Fibroblast of the conjunctiva (primary cell): ENCODE results near the gene MICAL3.

Source experiments
- DNase-seq: peaks from one replicate; pipeline ENCODE4 v3.0.0-alpha.2; 2010; ENCODE audit warnings: low read depth

Gene MICAL3

DNA sequence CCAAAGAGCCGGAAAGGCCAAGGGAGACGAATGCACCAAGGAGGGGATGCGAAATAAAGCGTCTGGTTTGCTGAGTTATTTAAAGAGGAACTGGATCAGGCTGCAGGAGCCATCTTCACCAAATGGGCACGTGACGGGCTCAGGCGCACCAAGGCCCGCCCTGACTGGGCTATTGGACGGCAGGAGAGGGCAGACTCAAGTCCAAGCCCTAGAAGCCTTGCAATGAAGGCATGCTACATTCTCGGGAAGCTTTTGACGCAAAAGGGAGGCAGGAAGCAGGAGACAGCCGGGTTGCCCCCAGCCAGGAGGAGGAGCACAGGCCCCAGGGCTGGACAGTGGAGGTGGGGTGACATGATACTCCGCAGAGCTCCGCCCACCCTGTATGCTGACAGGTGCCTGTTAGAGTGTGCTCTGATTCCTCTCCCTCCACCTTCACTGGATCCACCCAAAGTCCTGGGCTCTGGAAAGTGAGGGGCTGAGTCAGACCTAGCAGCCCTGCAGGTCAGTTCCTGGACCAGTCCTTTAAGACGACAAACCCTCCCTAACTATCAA is 208.6 kb downstream of the MICAL3 start:
- DNase-seq, result no peak

DNA sequence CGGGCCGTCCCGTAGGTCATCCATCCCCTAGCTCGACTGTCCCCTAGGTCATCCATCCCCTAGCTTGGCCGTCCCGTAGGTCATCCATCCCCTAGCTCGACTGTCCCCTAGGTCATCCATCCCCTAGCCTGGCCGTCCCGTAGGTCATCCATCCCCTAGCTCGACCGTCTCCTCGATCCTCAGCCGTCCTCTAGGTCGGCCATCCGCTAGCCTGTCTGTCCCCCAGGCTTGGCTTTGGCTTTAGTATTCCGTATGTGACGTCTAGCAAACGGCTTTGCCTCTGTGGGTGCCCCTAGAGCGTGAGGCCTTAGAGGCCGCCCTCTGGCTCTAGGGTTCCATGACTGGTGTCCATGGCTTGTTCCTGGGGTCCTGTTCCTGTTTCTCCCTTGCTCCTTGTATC is 209.5 kb downstream of the MICAL3 start:
- DNase-seq, result no peak

DNA sequence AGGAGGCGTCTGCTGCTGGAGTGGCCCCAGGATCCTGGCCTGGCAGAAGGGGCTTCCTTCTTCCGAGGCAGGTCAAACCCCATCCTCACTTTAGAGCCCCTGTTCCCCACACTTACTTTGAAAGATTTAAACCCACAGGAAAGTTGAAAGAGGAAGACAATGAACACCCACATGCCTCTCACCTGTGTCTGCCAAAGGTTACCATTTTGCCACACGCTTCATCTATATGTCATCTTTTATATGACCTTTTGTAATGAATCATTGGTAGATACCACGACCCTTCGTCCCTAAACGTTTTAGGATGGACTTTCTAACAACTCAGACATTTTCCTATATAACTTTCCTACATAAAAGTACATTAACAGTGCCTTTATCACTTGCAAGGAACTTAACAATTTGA is 210.3 kb downstream of the MICAL3 start:
- DNase-seq, result no peak

DNA sequence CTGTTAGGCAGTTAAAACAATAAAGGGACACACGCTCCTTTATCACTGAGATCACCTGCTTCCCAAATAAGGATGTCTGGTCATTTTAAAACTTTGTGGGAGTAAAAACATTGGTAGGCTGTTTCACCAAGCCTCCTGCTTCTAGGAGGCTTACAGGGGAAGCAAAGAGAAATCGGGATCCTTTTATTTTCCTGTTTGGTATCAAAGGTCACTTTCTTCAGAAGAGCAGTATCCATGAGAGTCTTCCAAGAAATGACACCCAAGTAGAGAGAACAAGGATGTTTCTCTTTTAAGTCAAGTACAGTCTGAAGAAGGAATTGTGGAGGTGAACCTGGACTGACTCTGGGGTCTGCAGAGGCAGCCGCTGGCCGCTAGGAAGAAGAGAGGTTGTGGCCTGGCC is 213.2 kb downstream of the MICAL3 start:
- DNase-seq, result no peak

DNA sequence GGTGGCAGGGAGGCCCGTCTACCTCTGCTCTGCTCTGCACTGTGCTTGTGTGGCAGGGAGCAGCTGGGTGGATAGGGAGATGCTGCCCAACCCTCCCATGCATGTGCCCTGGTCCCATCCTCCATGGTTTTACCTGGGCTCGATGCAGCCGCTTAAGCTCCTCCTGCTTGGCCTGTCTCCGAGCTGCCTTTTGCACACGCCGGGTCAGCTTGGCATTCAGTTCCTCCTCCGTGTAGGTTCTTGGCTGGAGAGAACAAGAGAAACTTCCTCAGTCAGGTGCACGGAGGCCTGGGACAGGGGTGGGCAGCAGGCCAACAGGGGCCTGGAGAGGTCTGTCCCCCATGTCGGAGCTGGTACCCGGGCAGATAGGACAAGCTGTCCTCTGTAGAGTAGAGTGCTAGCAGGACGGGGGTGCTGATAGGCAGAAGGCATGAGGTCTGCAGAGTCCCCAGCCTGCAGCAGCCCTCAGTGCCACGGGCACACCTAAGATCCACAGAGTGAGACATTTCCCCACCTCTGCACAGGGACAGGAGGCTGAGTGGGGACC is 213.7 kb downstream of the MICAL3 start:
- no peak for DNase-seq

DNA sequence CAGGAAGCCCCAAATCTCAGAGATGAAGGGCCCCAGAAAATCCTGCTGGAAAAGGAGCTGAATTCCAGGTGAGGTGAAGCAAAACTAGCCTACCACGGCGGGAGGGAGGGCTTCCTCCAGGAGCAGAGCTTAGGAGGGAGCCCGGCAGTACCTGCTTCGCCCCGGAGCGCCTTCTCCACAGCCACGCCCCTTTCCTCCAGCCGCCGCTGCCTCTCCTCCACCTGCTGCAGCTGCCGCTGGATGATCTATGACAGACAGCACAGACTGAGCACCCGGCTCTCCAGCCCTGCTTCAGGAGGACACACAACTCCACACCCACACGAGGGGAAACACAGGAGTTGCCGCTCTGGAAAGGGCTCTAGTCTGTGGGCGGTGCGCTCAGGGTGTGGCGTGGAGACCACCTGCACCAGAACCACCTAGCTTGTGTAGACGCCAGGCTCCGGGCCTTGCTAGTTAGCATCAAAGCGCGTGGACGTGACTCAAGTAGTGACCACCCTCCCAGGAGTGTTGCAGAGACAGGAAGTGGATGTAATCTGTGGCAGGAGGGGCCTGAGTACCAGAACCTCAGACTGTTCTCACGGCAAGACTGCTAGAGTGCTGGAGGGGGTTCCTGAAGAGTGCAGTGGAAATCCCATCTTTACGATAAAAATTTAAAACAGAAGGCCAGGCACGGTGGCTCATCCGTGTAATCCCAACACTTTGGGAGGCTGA is 215.5 kb downstream of the MICAL3 start:
- no peak for DNase-seq

DNA sequence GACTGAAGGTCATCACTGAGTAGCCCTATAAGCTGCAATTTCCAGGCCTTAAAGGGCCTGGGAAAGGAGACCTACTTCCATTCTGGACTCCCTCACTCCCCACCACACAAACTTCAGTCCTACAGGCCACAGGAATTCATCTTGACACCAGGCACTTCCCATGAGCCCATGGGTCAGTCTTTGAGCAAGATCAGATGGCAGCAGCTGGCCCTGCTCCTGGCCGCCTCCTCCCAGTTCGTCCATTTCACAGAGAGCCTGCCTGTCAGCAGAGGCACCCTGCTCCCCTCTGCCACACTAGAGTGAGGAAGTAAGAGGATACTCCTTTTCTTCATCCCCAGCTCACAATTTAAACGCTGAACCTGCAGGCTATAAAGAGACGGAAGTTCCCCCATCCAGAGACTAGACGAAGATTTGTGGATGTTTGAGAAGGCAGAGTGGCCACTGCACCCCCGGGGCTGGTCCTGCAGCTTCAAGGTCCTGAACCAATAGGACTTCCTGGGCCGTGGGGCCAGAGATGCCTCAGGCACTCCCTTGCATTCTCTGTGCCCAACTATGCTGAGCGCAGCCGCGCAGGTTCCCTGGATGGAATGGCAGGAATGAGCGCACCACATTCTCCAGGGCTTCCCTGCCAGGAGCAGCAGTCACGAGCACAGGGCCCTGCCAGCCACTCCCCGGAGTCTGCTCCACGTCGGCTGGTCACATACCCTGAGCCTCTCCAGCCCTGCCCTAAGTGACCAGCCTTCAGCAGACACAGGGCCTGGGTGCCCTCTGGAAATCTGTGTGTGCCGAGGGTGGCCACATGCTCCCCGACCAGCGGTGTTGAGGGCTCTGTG is 216.6 kb downstream of the MICAL3 start:
- DNase-seq, result no peak

DNA sequence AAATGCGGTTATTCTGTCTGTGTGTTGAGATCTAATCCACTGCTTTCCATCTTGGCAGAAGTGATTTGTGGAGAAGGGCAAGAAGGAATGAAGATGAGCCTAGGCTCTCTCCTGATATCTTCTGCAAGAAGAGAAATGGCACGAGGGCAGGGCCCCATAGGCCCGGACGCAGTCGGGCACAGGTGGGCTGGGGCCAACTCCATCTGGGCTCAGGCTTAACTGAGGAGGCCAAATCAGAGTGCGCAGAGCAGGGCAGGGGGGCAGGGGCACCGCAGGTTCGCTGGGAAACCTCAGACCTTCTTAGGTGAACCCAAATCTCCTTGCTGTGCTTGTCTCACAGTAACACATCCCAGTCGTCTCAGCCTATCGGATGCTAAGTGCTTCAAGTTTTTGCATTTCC is 217.3 kb downstream of the MICAL3 start:
- no peak for DNase-seq

DNA sequence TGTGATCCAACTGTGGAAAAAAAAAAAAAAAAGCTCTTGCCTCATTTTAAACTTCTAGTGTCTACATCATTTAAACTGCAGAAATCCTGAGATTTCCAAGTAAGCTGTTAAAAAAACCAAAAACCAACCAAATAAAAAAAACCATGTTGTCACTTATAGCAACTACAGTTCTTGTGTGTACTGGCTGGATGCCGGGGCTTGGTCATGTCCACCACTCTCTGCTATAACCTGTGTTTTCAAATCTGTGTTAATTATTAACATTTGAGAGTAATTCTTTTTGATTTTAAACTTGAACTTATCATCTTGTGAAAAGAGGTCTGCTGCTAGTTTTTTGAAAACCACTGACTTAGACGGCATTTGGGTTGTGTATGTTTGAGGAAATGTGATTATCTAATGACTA is 217.9 kb downstream of the MICAL3 start:
- DNase-seq, result no peak

DNA sequence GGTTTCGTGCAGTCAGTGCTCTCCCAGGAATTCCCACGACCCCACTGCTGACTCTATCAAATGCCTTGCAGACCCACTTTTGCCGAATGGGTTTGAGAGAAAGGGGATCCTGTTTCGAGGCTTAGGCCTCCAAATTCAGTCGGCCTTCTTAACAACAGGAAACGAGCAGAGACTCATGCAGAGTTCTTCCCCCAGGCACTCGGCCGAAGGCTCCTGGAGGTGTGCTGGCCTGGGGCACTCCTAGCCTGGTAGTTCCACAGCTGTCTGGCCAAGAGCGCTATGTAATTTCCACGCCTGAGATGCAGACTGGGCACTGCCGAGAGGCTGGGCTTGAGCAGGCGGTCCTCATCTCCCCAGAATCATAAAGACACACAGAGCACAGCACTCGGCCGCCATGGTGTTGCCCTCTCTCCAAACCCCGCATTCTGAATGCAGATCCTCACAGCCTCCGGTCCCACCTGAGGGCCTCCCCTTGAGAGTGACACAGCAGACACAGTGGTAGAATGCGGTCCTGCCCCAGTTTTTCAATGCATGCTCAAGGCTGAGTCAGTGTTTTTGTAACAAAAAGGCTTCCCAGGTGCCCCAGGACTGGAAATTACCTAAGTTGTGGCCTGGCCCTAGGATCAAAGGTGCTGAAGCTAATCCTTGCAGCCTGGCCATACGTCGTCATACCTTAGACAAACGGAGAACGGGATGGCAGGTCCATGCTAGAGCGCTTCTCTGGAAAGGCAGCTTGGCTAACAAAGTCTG is 219.9 kb downstream of the MICAL3 start:
- no peak for DNase-seq

DNA sequence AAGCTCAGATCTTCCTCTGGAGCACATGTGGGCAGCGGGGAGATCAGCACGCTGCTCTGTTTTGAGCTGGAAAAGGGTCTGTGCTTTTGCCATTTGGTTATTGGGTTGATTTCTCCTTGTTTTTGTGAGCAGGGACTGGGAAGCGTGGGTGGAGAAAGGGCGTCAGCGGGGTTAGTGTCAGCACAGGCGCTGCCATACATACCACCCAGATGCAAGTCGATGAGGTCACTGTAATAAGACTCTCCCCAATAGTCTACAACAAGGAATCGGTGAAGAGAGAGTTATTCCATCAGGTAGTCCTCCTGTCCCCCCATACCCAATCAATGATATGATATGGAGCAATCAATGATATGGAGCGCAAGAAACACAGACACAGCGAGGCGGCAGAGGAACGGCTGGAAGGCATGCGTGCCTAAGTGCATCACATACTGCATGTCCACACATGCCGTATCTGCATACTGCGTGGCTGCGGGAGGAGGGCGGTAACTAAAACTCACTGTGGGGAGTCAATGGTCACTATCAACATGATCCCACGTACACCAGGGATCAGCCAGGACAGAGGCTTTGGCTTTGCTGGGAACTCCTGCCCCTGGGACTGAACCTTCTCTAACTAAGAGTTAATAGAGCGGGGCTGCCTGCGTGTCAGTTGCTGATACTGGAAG is 220.6 kb downstream of the MICAL3 start:
- no peak for DNase-seq

DNA sequence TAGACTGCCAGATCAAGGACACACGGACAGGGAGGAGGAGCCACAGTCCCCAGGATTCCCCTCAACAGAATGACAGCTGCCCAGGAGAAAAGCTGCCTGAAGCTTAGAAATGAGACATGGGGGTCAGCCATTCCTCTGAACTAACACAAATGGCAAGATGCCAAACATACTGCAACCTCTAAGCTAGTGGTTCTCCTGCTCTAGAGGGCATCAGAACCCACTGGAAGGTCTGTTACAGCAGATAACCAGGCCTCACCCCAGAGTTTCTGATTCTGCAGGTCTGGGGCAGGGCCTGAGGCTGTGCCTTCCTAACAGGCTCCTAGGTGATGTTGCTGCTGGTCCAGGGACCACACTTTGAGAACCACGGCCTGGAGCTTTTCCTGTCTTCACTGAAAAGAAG is 221.5 kb downstream of the MICAL3 start:
- no peak for DNase-seq

DNA sequence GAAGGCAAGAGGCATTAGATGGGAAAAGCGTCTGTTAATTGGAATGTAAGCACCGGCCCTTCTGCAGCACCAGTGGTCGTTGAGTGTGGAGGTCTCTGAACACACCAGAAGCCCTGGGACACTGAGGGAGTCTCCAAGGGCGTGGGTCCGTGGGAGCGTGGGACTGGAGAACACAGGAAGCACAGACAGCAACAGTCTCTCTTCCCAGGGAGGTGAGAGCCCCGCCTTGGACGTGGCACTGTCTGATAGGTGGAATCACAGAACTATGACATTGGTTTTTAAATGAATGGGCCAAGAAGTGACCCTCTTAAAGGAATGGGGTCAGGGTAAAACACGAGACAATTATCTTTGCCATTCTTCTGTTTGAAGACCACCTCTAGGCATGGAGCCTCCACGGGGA is 221.9 kb downstream of the MICAL3 start:
- no peak for DNase-seq

DNA sequence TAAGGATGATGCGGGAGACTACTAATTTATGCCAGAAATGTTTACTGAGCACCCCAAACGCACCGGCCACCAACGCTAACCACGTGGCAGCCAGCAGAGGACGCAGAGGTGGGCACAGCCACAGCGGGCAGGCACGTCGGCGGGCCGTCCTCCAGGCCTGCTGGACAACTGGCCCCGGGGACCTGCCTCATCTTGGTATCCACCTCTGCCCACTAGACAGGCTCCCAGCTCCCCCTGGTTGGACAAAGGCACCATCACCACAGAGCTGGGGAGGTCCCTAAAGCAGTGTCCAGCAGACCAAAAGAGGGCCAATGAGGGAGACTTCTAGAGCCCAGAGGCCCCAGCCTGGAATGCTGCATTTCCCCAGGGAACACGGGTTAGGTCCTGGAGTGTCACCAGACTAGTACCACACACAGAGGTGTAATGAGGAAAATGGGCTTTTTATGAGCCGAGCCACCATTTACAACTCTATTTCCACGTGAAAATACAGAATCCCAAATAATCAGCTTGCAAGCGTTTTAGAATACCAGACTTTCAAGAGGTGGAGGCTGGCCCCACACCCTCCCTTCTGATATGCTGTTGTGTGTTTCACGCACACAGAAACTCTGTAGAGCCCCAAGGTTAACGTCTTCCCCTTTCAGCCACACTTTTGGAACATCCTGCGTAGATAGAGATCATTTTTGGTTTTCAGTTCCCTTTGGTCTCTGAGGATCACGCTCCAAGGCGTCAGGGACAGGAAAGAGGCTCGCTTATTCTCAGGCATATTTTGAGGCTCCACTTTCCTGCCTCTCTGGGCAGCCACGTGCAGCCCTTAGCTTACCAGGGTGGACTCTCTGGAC is 226.4 kb downstream of the MICAL3 start:
- DNase-seq, result no peak

DNA sequence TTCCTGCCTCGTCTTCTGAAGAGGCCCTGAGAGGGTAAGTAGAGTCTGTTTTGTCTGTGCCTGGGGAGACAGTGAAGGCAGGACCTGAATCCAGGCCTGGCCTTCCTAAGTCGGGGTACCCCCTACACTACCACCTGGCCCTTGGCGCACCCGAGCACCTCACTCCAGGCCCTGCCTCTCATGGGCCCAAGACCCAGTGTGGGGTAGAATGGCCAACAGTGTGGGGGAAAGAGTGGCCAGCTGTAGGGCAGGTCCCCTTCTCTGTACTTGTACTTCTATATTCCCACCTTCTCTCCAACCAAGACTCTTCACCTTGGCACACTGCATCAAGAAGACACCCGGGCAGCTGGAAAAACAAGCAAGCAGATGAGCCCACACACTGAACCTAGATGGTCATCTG is 227.7 kb downstream of the MICAL3 start:
- DNase-seq, result no peak

DNA sequence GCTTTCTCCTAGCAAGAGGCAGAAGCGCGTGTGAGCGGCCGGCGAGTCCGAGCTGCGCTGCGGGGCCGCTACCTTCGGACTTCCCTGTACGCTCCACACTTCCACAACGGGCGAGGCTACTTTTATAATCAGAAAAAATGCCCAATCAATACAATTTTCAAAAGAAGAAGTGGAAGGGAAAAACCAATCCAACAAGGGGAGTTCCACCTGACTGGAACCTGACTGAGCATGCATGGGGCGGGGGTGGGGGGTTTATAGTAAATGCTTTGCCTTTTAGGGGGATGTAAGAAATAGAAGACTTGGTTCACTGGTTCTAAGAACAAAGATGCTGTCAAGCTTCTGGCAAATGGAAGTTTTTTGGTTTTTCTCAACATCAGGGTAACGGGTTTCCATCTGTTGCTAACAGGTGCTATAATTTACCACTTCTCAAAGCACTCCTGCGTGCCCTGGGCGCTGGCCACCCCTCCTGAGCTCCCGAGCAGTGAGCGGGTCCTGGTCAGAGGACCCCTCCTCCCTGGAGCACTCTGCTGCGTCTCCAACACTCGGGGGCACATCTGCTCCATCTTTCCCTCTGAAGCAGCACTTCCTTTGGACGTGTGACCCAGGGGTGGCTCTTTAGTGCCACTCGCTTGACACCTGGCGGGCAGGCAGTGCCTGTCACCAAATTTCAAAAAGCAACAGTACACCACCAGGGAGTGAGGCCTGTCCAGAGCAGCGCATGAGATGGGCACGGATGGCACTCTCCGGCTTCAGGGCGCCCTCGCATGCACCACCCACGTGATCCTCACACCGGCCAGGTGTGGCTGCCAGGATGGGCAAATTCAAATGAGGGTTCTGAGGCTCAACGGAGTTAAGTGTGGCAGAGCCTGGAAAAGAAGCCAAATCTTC is 228.5 kb downstream of the MICAL3 start:
- no peak for DNase-seq

DNA sequence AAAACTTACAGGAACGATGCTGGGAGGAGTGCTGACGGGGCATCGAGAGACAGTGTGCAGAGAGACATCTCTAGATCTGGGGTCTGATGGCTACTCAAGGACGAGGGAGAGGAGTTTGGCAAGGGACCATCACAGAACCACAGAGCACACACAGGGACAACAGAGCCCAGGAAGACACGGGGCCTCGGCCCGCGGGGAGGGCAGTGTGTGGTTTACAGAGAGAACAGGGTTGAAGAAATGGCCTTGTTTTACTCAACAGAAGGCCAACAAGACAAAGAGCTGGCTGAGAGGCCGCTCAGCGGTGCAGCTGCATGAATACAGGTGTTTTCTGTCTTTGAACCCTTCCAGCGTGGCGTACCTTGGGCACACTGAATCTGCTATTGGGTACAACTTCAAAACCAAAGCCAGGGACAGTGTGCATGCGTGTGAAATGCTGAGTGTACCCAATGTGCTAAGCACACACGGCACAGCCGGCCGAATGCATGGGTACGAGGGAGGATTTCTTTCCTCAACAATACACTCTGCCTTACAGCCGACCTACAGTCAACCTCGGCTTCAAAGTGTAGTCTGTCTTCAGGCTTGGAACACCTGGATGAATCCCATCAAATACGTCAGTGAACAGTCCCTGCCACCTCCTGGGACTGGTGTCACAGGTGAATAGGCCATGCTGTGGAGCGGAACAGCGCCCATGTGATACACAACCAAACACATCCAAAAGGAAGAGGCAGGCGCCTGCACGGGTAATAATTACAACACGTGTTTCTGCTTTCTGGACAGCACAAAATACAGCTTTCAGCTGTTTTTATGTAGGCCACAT is 229.4 kb downstream of the MICAL3 start:
- DNase-seq, result no peak

DNA sequence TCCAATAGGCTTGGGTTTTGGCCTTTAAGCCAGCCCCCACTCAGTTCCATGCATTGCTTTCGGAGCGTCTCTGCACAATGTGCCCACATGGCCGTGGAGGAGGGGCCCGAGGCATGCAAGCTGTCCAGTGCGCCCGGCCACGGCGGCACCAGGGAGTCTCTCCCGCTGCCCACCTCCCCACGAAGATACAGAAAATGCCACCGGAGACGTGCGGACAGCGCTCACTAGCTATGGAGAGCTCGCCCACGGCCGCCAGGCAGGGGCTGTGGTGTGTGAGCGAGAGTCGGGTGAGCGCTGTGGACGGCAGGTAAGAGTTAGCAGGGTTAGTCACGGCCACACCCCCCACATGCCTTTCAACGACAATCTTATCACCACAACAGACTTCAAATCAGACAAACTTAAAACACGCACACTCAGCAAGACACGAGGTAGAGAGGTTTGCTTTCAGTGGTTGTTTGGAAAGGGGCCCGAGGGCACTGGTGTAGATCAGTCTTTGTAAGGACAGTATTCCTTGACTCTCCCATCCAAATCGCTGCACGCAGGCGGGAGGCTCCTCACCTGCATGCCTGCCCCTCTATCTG is 231.4 kb downstream of the MICAL3 start:
- no peak for DNase-seq

DNA sequence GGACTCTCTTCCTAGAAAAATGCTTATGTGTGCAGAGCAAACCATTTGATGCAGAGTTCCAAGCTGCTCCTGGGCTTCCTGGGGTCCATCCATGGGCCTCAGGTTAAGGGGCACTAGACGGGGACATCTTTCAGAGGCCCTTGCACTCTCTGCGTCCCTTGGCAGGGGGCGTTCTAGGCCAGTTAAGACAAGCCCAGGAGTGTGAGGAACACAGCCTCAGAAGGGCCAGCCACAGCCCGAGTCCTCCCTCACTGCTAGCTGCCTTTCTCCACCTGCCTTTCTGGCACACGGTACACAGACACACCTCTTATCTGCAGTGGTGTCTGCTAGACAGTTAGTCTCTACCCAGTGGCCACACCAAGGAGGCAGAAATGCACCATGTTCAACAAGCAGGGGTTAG is 232.1 kb downstream of the MICAL3 start:
- no peak for DNase-seq
